GM12878 (cell line): Measurements from ENCODE around the gene ZNF783. TPM values are rescaled to one million over a fixed set of nuclear protein-coding genes. Genes with fewer than 3 reads are reported as not detected.

ENCODE experiments used
- ATAC-seq: fragments of 200-7000 bp; cut with Tn5 transposase; 3 replicates; pipeline ENCODE4 v1.9.1; 2020; ENCODE audit warnings: mild to moderate bottlenecking, moderate library complexity
- BruUV-seq: library from RNA; stranded (reverse); fragments of 400-500 nt; replicated peaks from 2 replicates; lab custom pipeline; 2021; lab: Mats Ljungman, UMichigan
- CTCF ChIA-PET: fragments of 300-600 bp; sonication (Branson Sonifier 250); formaldehyde crosslinking; extraction: SDS; loops from one replicate; lab custom pipeline; 2021; ENCODE audit warnings: inconsistent platforms; lab: Yijun Ruan, JAX
- POLR2A ChIA-PET: fragments of 350-600 bp; formaldehyde crosslinking; extraction: SDS; loops from one replicate; lab custom pipeline; 2021; ENCODE audit warnings: inconsistent platforms; lab: Charles Lee
- RAD21 ChIA-PET: fragments of 300-600 bp; sonication (Branson Sonifier 250); formaldehyde crosslinking; loops from one replicate; lab custom pipeline; 2023; ENCODE audit warnings: antibody characterized with exemption; ENCODE audit not compliant: unreplicated experiment; lab: Charles Lee
- SMC1A ChIA-PET: fragments of 300-600 bp; sonication (Branson Sonifier 250); formaldehyde crosslinking; loops from one replicate; lab custom pipeline; 2023; ENCODE audit not compliant: unreplicated experiment, uncharacterized antibody; lab: Charles Lee
- DNase-seq: peaks from one replicate; pipeline ENCODE4 v3.0.0-alpha.2; 2011; ENCODE audit warnings: low read depth, low spot score
- FAIRE-seq: peaks from 3 replicates; lab custom pipeline; 2011; peaks lifted over from hg19 to GRCh38; lab: Jason Lieb, UNC
- H2AFZ ChIP-seq: 2 replicates; pipeline ENCODE4 v1.6.0; 2011; ENCODE audit warnings: low read depth, low read length, control low read depth; ENCODE audit not compliant: control insufficient read depth
- H3K27ac ChIP-seq: 2 replicates; pipeline ENCODE4 v1.5.1; 2011; ENCODE audit warnings: control low read depth; ENCODE audit not compliant: control insufficient read depth, insufficient read depth
- H3K27me3 ChIP-seq, 2 experiments: replicated peaks in 1 of 2; 2 replicates each; pipeline versions ENCODE4 v1.6.0 to v1.6.1; 2011; ENCODE audit warnings: low read length in 1 of 2; ENCODE audit not compliant: control insufficient read depth in 2 of 2, insufficient read depth in 2 of 2
- H3K36me3 ChIP-seq, 2 experiments: 2 replicates each; pipeline ENCODE4 v1.5.1; 2011; ENCODE audit warnings: low read length in 1 of 2; ENCODE audit not compliant: control insufficient read depth in 2 of 2, insufficient read depth in 2 of 2
- H3K4me1 ChIP-seq: 2 replicates; pipeline ENCODE4 v1.6.1; 2011; ENCODE audit warnings: mild to moderate bottlenecking, low read length, moderate library complexity, mixed read lengths; ENCODE audit not compliant: control insufficient read depth, insufficient read depth
- H3K4me2 ChIP-seq: 2 replicates; pipeline ENCODE4 v1.6.0; 2011; ENCODE audit warnings: control low read depth; ENCODE audit not compliant: control insufficient read depth, insufficient read depth
- H3K4me3 ChIP-seq: fragments of 200-600 bp; sonication (generic); 2 replicates; pipeline ENCODE4 v1.5.1; 2016
- H3K79me2 ChIP-seq: 2 replicates; pipeline ENCODE4 v1.6.0; 2011; ENCODE audit warnings: low read length; ENCODE audit not compliant: control insufficient read depth, insufficient read depth
- H3K9ac ChIP-seq: 2 replicates; pipeline ENCODE4 v1.8.0; 2011; ENCODE audit warnings: low read length, control low read depth, mixed read lengths; ENCODE audit not compliant: control insufficient read depth, insufficient read depth
- H3K9me3 ChIP-seq: replicated peaks from 3 replicates; pipeline ENCODE4 v1.5.1; 2011; ENCODE audit warnings: mild to moderate bottlenecking, low read length; ENCODE audit not compliant: control insufficient read depth, insufficient read depth
- H4K20me1 ChIP-seq: 2 replicates; pipeline ENCODE4 v1.6.0; 2011; ENCODE audit not compliant: control insufficient read depth, insufficient read depth
- ATF3 ChIP-seq: IDR thresholded peaks from 2 replicates; pipeline ENCODE4 v1.6.1; 2011; ENCODE audit warnings: low read depth, mild to moderate bottlenecking, low read length, moderate library complexity, borderline replicate concordance; ENCODE audit errors: extremely low read depth
- DPF2 ChIP-seq: fragments of 450-650 bp; IDR thresholded peaks from 2 replicates; pipeline ENCODE4 v1.6.1; 2017; ENCODE audit warnings: mild to moderate bottlenecking
- EGR1 ChIP-seq, 2 experiments: IDR thresholded peaks; 1 replicate in 1 of 2; 2 replicates in 1 of 2; pipeline ENCODE4 v1.6.1; 2011 to 2012; ENCODE audit warnings: low read depth in 2 of 2, low read length in 2 of 2, borderline replicate concordance in 1 of 2, mild to moderate bottlenecking in 1 of 2, moderate library complexity in 1 of 2
- ELK1 ChIP-seq: IDR thresholded peaks from 2 replicates; pipeline ENCODE4 v1.6.1; 2012; ENCODE audit warnings: low read depth, low read length, improper control_type of control experiment
- HSF1 ChIP-seq: fragments of 150-350 bp; IDR thresholded peaks from 2 replicates; pipeline ENCODE4 v1.6.1; 2014; ENCODE audit warnings: mild to moderate bottlenecking, low read depth, low read length
- JUND ChIP-seq: IDR thresholded peaks from 2 replicates; pipeline ENCODE4 v1.6.1; 2012; ENCODE audit warnings: low read depth, mild to moderate bottlenecking, low read length, improper control_type of control experiment, moderate library complexity
- KLF5 ChIP-seq: fragments of 450-650 bp; IDR thresholded peaks from 2 replicates; pipeline ENCODE4 v1.6.1; 2014; ENCODE audit warnings: mild to moderate bottlenecking; ENCODE audit not compliant: partially characterized antibody
- PBX3 ChIP-seq: IDR thresholded peaks from 2 replicates; pipeline ENCODE4 v1.6.1; 2011; ENCODE audit warnings: mild to moderate bottlenecking, low read depth, low read length, moderate library complexity; ENCODE audit not compliant: insufficient replicate concordance
- SP1 ChIP-seq: IDR thresholded peaks from one replicate; pipeline ENCODE4 v1.6.1; 2011; ENCODE audit warnings: low read depth, low read length
- SPI1 ChIP-seq: IDR thresholded peaks from 2 replicates; pipeline ENCODE4 v1.6.1; 2011; ENCODE audit warnings: low read depth, mild to moderate bottlenecking, low read length, moderate library complexity, borderline replicate concordance; ENCODE audit not compliant: insufficient read depth
- SUZ12 ChIP-seq: fragments of 200-600 bp; sonication (generic); IDR thresholded peaks from one replicate; pipeline ENCODE4 v1.6.1; 2018; ENCODE audit warnings: antibody characterized with exemption, mild to moderate bottlenecking; ENCODE audit not compliant: unreplicated experiment
- TAF1 ChIP-seq: IDR thresholded peaks from 2 replicates; pipeline ENCODE4 v1.6.1; 2011; ENCODE audit warnings: mild to moderate bottlenecking, low read depth, low read length, borderline replicate concordance
- WGBS: methylation state at CpG from one replicate; pipeline ENCODE4 v1.1.6; 2016; ENCODE audit warnings: low lambda C conversion rate; ENCODE audit not compliant: insufficient replicate concordance, insufficient coverage; ENCODE audit errors: missing lambda C conversion rate; 5-methylcytosine and 5-hydroxymethylcytosine counted together
- in situ Hi-C: fragments of 300-500 bp; cut with MboI; formaldehyde crosslinking; loops from 9 replicates; pipeline ENCODE4 v1.14.3; 2018; ENCODE audit warnings: mixed read lengths
- intact Hi-C: fragments of 100-400 bp; cut with micrococcal nuclease; formaldehyde crosslinking; loops from one replicate; pipeline ENCODE4 v1.14.2; 2022; ENCODE audit not compliant: unreplicated experiment
- polyA plus RNA-seq, 11 experiments: library from polyadenylated mRNA; depleted of rRNA in 4 of 11; unstranded in 6 of 11; stranded (reverse) in 5 of 11; fragments of >200 nt; fragmentation: Nextera tagmentation in 4 of 11; fragmentation: Illumina TruSeq in 1 of 11; extraction: Ambion mirVana in 4 of 11; extraction: Trizol in 1 of 11; gene quantifications; 1 replicate in 1 of 11; 2 replicates in 10 of 11; pipeline versions ENCODE4 v1.2.1 to v1.2.3, GENCODE V29; 2011 to 2016; ENCODE audit warnings: inconsistent platforms in 2 of 11, missing spikeins in 2 of 11, low read depth in 1 of 11
- total RNA-seq, 4 experiments: library from RNA; depleted of rRNA in 3 of 4; stranded (reverse); fragments of >200 nt in 3 of 4; fragmentation: Illumina TruSeq in 1 of 4; extraction: Trizol in 1 of 4; gene quantifications; 2 replicates each; pipeline versions ENCODE4 v1.2.1 to v1.2.3, GENCODE V29; 2013 to 2021

The ZNF783 gene
- total and polyA plus RNA-seq, 10 of the 15 experiments (the other 5 are each of a cell fraction or from before 2014, with no cell fraction given), result 2.0 to 14.4 (median 6.4) TPM

- ChIA-PET CTCF (no interaction called here), POLR2A (no interaction called here), SMC1A (no interaction called here), RAD21 (no interaction called here)
- DNase-seq, result no peak
- Histone ChIP-seq H3K4me3 (no peak overlapping the region), H3K4me1 (peaks cover 3% of the 10 kb centered on the region), H3K9me3 (no peaks in the 10 kb centered on the region), H3K27me3 (no peaks in the 10 kb centered on the region), H3K27ac (no peak overlapping the region), H3K9ac (no peak overlapping the region), H4K20me1 (no peaks in the 10 kb centered on the region), H3K36me3 (peaks cover 8 to 15% of the 10 kb centered on the region in 2 experiments), H3K79me2 (no peaks in the 10 kb centered on the region), H2AFZ (no peak overlapping the region), H3K4me2 (no peak overlapping the region)
- no peak for FAIRE-seq
- BruUV-seq, result no TSS peak
- intact Hi-C loops (no loop called here), in situ Hi-C loops (no loop called here)
- ATAC-seq, result no peak
- WGBS, result 93% methylated on average over 16 of the region's 17 CpGs
- no peak for TF ChIP-seq ATF3
- no peak for TF ChIP-seq TAF1
- TF ChIP-seq SP1, result no peak
- TF ChIP-seq HSF1, result no peak
- TF ChIP-seq PBX3, result no peak
- TF ChIP-seq SPI1, result no peak
- TF ChIP-seq JUND, result no peak
- no peak for TF ChIP-seq DPF2
- TF ChIP-seq SUZ12, result no peak
- TF ChIP-seq KLF5, result no peak
- TF ChIP-seq EGR1 (IDR thresholded peaks at IDR 0.05; ENCODE audit: borderline replicate concordance in 1 of 2, low read depth in 2 of 2, low read length in 2 of 2), result no peak
- no peak for TF ChIP-seq ELK1
These were observed 17.2 kb downstream of the ZNF783 start for GRCh38 chr7:149279111-149279743.
